CD4-positive, alpha-beta memory T cell (primary cell): ENCODE measurements around the gene SLC27A4. TPM values are rescaled to one million over a fixed set of nuclear protein-coding genes. Genes with fewer than 3 reads are reported as not detected.

Experiments used
- CTCF ChIA-PET: fragments of 350-600 bp; sonication (Branson Sonifier 250); formaldehyde crosslinking; loops from one replicate; lab custom pipeline; 2021; ENCODE audit warnings: inconsistent platforms; ENCODE audit not compliant: partially characterized antibody; lab: Charles Lee
- POLR2A ChIA-PET: fragments of 350-600 bp; sonication (Branson Sonifier 250); formaldehyde crosslinking; loops from one replicate; lab custom pipeline; 2021; ENCODE audit not compliant: partially characterized antibody; lab: Charles Lee
- DNase-seq, 5 donors: peaks; one replicate each; pipeline versions ENCODE4 v3.0.0 to v3.0.0-alpha.2; 2020 to 2022; ENCODE audit warnings: mixed read lengths in 1 of 5
- H3K27ac ChIP-seq: one replicate; pipeline ENCODE4 v1.7.0; 2013; ENCODE audit warnings: low read depth, low read length
- H3K27me3 ChIP-seq: 2 replicates; pipeline ENCODE4 v1.7.0; 2013; ENCODE audit warnings: mild to moderate bottlenecking, low read length, moderate library complexity; ENCODE audit not compliant: insufficient read depth
- H3K36me3 ChIP-seq: 2 replicates; pipeline ENCODE4 v1.7.0; 2013; ENCODE audit warnings: mild to moderate bottlenecking, low read length, moderate library complexity; ENCODE audit not compliant: insufficient read depth
- H3K4me1 ChIP-seq: 2 replicates; pipeline ENCODE4 v1.7.0; 2013; ENCODE audit warnings: mild to moderate bottlenecking, low read length, moderate library complexity; ENCODE audit not compliant: insufficient read depth
- H3K4me3 ChIP-seq, 2 donors: one replicate each; pipeline ENCODE4 v1.7.0; 2013; ENCODE audit warnings: low read length in 2 of 2, mild to moderate bottlenecking in 1 of 2
- H3K9me3 ChIP-seq, 2 donors: one replicate each; pipeline ENCODE4 v1.7.0; 2013; ENCODE audit warnings: low read length in 2 of 2, control low read depth in 1 of 2; ENCODE audit not compliant: control insufficient read depth in 1 of 2
- H3K27ac Mint-ChIP-seq, 7 donors: one replicate each; pipeline ENCODE4 v1.8.0; 2020 to 2021; ENCODE audit warnings: mixed read lengths in 7 of 7, mild to moderate bottlenecking in 6 of 7, inconsistent platforms in 3 of 7, moderate library complexity in 3 of 7
- H3K27me3 Mint-ChIP-seq, 2 donors: one replicate each; pipeline ENCODE4 v1.8.0; 2020 to 2021; ENCODE audit warnings: mixed read lengths in 2 of 2
- H3K36me3 Mint-ChIP-seq, 2 donors: one replicate each; pipeline ENCODE4 v1.8.0; 2020 to 2021; ENCODE audit warnings: mixed read lengths in 2 of 2, inconsistent platforms in 1 of 2, mild to moderate bottlenecking in 1 of 2
- H3K4me1 Mint-ChIP-seq, 4 donors: one replicate each; pipeline ENCODE4 v1.8.0; 2020 to 2021; ENCODE audit warnings: mixed read lengths in 4 of 4, mild to moderate bottlenecking in 1 of 4
- H3K4me3 Mint-ChIP-seq, 8 donors: one replicate each; pipeline ENCODE4 v1.8.0; 2020 to 2021; ENCODE audit warnings: mixed read lengths in 8 of 8, mild to moderate bottlenecking in 7 of 8, moderate library complexity in 6 of 8, inconsistent platforms in 3 of 8
- H3K9me3 Mint-ChIP-seq, 8 donors: one replicate each; pipeline ENCODE4 v1.8.0; 2020 to 2021; ENCODE audit warnings: mixed read lengths in 8 of 8, mild to moderate bottlenecking in 5 of 8, inconsistent platforms in 3 of 8, moderate library complexity in 1 of 8
- intact Hi-C: fragments of 100-400 bp; cut with micrococcal nuclease; formaldehyde crosslinking; loops from one replicate; pipeline ENCODE4 v1.15.1; 2023
- polyA plus RNA-seq, 2 donors: library from polyadenylated mRNA; unstranded; fragments of 300-500 nt; fragmentation: Illumina TruSeq; gene quantifications; one replicate each; pipeline ENCODE4 v1.2.3, GENCODE V29; 2021
- total RNA-seq, 2 experiments: library from RNA; stranded (reverse); gene quantifications; one replicate each; pipeline ENCODE4 v1.2.3, GENCODE V29; 2021

SLC27A4 gene
- total and polyA plus RNA-seq, 4 experiments from 2014 or later, result 5.4 to 16.3 (median 11.3) TPM

DNA sequence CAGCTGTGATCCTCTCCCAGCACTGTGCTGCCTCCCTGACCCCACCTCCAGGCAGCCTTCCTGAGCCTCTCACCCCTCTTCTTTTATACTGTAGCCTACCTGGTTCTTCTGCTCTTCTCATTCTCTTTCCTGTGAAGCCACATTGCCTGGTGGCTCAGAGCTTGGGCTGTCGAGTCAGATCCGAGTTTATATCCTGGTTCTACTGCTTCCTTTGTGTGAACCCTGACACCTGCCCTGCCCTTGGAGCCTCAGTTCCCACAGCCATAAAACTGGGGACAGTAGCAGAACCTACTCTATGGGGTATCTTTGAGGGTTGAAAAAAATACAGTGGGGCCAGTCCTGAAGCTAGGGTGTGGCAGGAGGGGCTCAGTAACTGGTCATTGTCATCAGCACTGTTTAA is 8.8 kb downstream of the SLC27A4 start:
- POLR2A ChIA-PET, result no interaction called here
- H3K27ac ChIP-seq, result no peak overlapping the region
- Mint-ChIP-seq H3K4me3 (no peak overlapping the region), H3K27ac (peak overlapping the region in 4 of 7 donors; percentile 15 to 70 (median 42)), H3K4me1 (no peaks in the 10 kb centered on the region), H3K36me3 (peaks cover 18 to 43% of the 10 kb centered on the region in 2 donors), H3K27me3 (no peaks in the 10 kb centered on the region), H3K9me3 (no peaks in the 10 kb centered on the region)
- H3K9me3 ChIP-seq, result no peaks in the 10 kb centered on the region
- H3K27me3 ChIP-seq, result no peaks in the 10 kb centered on the region
- CTCF ChIA-PET, result interaction anchor here (1.0 to 1.5 kb wide), 3 partner anchors 10 to 90 kb away, joined by 3 to 6 read pairs (median 3); no protein-coding TSS in a partner anchor
- intact Hi-C loops, result no loop called here
- no peak for DNase-seq
- no peaks in the 10 kb centered on the region for H3K4me1 ChIP-seq
- H3K4me3 ChIP-seq, result no peak overlapping the region
- peaks cover 43% of the 10 kb centered on the region for H3K36me3 ChIP-seq

- Histone ChIP-seq H3K9me3 (no peaks in the 10 kb centered on the region), H3K4me1 (no peaks in the 10 kb centered on the region), H3K27ac (no peak overlapping the region), H3K36me3 (peaks cover 39% of the 10 kb centered on the region), H3K4me3 (no peak overlapping the region), H3K27me3 (no peaks in the 10 kb centered on the region)
- Mint-ChIP-seq H3K36me3 (peaks cover 19 to 43% of the 10 kb centered on the region in 2 donors), H3K9me3 (no peaks in the 10 kb centered on the region), H3K4me1 (no peaks in the 10 kb centered on the region), H3K27me3 (no peaks in the 10 kb centered on the region), H3K27ac (no peak overlapping the region), H3K4me3 (no peak overlapping the region)
- POLR2A ChIA-PET, result no interaction called here
- DNase-seq, result no peak
- intact Hi-C loops, result no loop called here
- CTCF ChIA-PET, result interaction anchor here (1.0 to 1.5 kb wide), 3 partner anchors 9 to 89 kb away, joined by 3 to 6 read pairs (median 3); no protein-coding TSS in a partner anchor
Observed at GRCh38 chr9:128349772-128350171, 9.4 kb downstream of the SLC27A4 start.

DNA sequence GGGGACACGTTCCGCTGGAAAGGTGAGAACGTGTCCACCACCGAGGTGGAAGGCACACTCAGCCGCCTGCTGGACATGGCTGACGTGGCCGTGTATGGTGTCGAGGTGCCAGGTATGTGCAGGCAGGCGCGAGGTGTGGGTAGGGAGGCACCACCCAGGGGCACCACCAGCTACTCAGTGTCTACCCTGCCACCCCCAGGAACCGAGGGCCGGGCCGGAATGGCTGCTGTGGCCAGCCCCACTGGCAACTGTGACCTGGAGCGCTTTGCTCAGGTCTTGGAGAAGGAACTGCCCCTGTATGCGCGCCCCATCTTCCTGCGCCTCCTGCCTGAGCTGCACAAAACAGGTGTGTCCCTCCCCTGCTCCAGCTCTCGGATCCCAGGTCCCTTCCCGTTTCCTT is 15.1 kb downstream of the SLC27A4 start:
- H3K27ac ChIP-seq, result no peak overlapping the region
- POLR2A ChIA-PET, result no interaction called here
- peaks cover 15% of the 10 kb centered on the region for H3K36me3 ChIP-seq
- no peak for DNase-seq
- Mint-ChIP-seq H3K9me3 (no peaks in the 10 kb centered on the region), H3K36me3 (peaks cover 16 to 18% of the 10 kb centered on the region in 2 donors), H3K4me1 (no peaks in the 10 kb centered on the region), H3K27ac (no peak overlapping the region), H3K27me3 (no peaks in the 10 kb centered on the region), H3K4me3 (no peak overlapping the region)
- no peaks in the 10 kb centered on the region for H3K27me3 ChIP-seq
- intact Hi-C loops, result no loop called here
- no peaks in the 10 kb centered on the region for H3K9me3 ChIP-seq
- no peak overlapping the region for H3K4me3 ChIP-seq
- H3K4me1 ChIP-seq, result no peaks in the 10 kb centered on the region
- CTCF ChIA-PET, result no interaction called here

DNA sequence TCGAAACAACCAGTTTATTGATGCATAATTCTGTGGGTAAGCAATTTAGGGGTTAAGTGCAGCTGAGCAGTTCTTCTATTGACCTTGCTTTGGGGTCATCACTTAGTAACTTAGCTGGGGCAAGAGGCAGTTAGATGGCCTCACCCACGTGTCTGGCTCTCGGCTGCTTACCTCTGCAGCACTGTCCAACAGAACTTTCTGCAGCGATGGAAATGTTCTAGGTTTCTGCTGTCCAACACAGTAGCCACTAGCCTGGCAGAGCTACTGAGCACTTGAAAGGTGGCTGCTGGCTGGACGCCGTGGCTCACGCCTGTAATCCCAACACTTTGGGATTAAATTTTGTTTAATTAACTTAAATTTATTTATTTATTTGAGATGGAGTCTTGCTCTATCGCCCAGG is 17.8 kb downstream of the SLC27A4 start:
- Histone ChIP-seq H3K27ac (no peak overlapping the region), H3K4me1 (peaks cover 12% of the 10 kb centered on the region), H3K27me3 (no peaks in the 10 kb centered on the region), H3K36me3 (peaks cover 11% of the 10 kb centered on the region), H3K4me3 (no peak overlapping the region), H3K9me3 (no peaks in the 10 kb centered on the region)
- CTCF ChIA-PET, result no interaction called here
- DNase-seq, result no peak
- intact Hi-C loops, result no loop called here
- H3K9me3 Mint-ChIP-seq, result no peaks in the 10 kb centered on the region
- POLR2A ChIA-PET, result interaction anchor here (1.0 kb wide), 1 partner anchor 13 kb away, joined by 4 read pairs; the partner anchor contains the start of gene URM1
- no peak overlapping the region for H3K27ac Mint-ChIP-seq
- peaks cover 10 to 11% of the 10 kb centered on the region in 2 donors for H3K36me3 Mint-ChIP-seq
- H3K27me3 Mint-ChIP-seq, result no peaks in the 10 kb centered on the region
- H3K4me3 Mint-ChIP-seq, result no peak overlapping the region
- peaks cover 0 to 14% (median 8%) of the 10 kb centered on the region in 4 donors for H3K4me1 Mint-ChIP-seq

DNA sequence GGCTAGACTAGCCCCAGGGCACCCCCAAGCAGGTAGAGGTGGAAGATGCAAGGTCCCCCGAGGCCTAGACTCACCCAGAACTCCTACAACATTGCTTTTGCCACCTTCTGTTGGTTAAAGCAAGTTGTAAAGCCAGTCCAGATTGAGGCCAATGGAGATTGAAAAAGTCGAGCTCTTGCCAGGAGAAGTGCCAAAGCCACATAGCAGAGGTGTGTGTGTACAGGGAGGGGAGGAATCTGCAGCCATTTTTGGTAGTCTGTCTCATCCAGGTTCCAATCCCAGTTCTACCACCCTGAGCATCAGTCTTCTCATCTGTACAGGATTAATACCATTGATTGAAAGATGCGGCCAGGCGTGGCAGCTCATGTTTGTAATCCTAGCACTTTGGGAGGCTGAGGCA is 18.5 kb downstream of the SLC27A4 start:
- H3K36me3 Mint-ChIP-seq, result peaks cover 9 to 11% of the 10 kb centered on the region in 2 donors
- CTCF ChIA-PET, result interaction anchor here (1.2 kb wide), 1 partner anchor 9 kb away, joined by 3 read pairs; no protein-coding TSS in a partner anchor

GRCh38 chr9:128360826-128361225 is 20.5 kb downstream of the SLC27A4 start:
- H3K36me3 ChIP-seq, result peaks cover under 1% of the 10 kb centered on the region
- H3K27ac Mint-ChIP-seq, result peak overlapping the region in 3 of 7 donors; percentile 46 to 86 (median 68)
- ChIA-PET CTCF (interaction anchor here (0.5 to 3.4 kb wide), 6 partner anchors 10 to 384 kb away, joined by 3 to 54 read pairs (median 8); partner anchors contain the start of gene URM1), POLR2A (interaction anchor here (3.2 kb wide), 1 partner anchor 10 kb away, joined by 41 read pairs; the partner anchor contains the start of gene URM1)
- no peaks in the 10 kb centered on the region for H3K9me3 ChIP-seq
- no peak for DNase-seq
- no peaks in the 10 kb centered on the region for H3K27me3 ChIP-seq
- peaks cover 19% of the 10 kb centered on the region for H3K4me1 ChIP-seq
- no peaks in the 10 kb centered on the region for H3K27me3 Mint-ChIP-seq
- H3K4me3 Mint-ChIP-seq, result no peak overlapping the region
- no peak overlapping the region for H3K27ac ChIP-seq
- no peaks in the 10 kb centered on the region for H3K9me3 Mint-ChIP-seq
- H3K4me1 Mint-ChIP-seq, result peaks cover 2 to 18% (median 8%) of the 10 kb centered on the region in 4 donors
- intact Hi-C loops, result loop anchor here (10.0 kb wide), 1 partner anchor 144 kb away; the partner anchor contains the start of gene GLE1
- H3K4me3 ChIP-seq, result no peak overlapping the region
- peaks cover 4% of the 10 kb centered on the region in 2 donors for H3K36me3 Mint-ChIP-seq

More for the DNA sequence above, 18.5 kb downstream of the SLC27A4 start:
- no peak overlapping the region for H3K27ac Mint-ChIP-seq
- Histone ChIP-seq H3K4me3 (no peak overlapping the region), H3K9me3 (no peaks in the 10 kb centered on the region), H3K4me1 (peaks cover 12% of the 10 kb centered on the region), H3K36me3 (peaks cover 11% of the 10 kb centered on the region), H3K27ac (no peak overlapping the region), H3K27me3 (no peaks in the 10 kb centered on the region)
- DNase-seq, result no peak
- intact Hi-C loops, result no loop called here
- POLR2A ChIA-PET, result interaction anchor here (1.0 kb wide), 1 partner anchor 12 kb away, joined by 4 read pairs; the partner anchor contains the start of gene URM1
- no peak overlapping the region for H3K4me3 Mint-ChIP-seq
- H3K4me1 Mint-ChIP-seq, result peaks cover 2 to 14% (median 8%) of the 10 kb centered on the region in 4 donors
- no peaks in the 10 kb centered on the region for H3K27me3 Mint-ChIP-seq
- no peaks in the 10 kb centered on the region for H3K9me3 Mint-ChIP-seq

DNA sequence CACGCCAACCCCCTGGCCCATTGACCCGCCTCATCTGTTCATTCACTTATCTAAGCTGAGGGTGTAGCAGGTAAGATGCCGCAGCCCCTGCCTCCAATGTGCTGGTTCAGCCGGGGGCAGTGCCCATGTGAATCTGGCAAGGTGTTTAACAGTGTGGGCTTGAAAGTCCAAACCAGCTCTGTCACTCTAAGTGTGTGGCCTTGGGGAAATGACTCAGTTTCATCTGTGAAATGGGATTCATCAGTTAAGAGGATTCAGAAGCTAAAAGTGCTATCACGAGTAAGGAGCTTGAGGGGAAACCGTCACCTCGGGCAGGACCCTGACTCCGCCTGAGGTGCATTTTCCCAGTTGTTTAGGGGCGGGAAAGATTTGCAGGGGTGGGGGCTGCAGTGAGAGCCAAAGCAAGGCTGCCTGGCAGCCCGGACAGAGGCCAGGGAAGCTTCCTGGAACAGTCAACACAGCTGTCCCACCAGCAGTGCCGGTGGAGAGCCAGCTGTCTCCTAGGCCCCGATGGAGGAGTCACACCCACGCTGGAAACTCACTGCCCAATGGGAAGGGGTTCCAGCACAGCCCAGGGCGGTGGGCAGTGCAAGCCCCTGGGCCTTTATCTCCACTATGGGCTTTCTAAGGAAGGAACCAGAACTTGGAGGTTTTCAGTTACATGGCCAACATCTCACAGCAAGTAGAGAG is 21.1 kb downstream of the SLC27A4 start:
- H3K4me3 ChIP-seq, result peak overlapping the region; percentile 47 to 55
- H3K9me3 Mint-ChIP-seq, result no peaks in the 10 kb centered on the region
- H3K27me3 Mint-ChIP-seq, result no peaks in the 10 kb centered on the region
- no peaks in the 10 kb centered on the region for H3K36me3 ChIP-seq
- peaks cover 19% of the 10 kb centered on the region for H3K4me1 ChIP-seq
- no peaks in the 10 kb centered on the region for H3K9me3 ChIP-seq
- H3K27me3 ChIP-seq, result no peaks in the 10 kb centered on the region
- ChIA-PET POLR2A (interaction anchor here (0.7 to 3.2 kb wide), 8 partner anchors 10 to 457 kb away, joined by 3 to 41 read pairs (median 4); partner anchors contain the start of genes CERCAM, COQ4, ENDOG and URM1), CTCF (interaction anchor here (0.6 to 3.4 kb wide), 27 partner anchors 10 to 567 kb away, joined by 3 to 54 read pairs (median 4); partner anchors contain the start of genes GLE1 and URM1)
- H3K4me3 Mint-ChIP-seq, result peak overlapping the region; percentile 42 to 88 (median 85)
- H3K36me3 Mint-ChIP-seq, result no peaks in the 10 kb centered on the region
- peak overlapping the region; percentile 36 for H3K27ac ChIP-seq
- DNase-seq, result no peak
- H3K4me1 Mint-ChIP-seq, result peaks cover 2 to 18% (median 8%) of the 10 kb centered on the region in 4 donors
- intact Hi-C loops, result loop anchor here (10.0 kb wide), 1 partner anchor 143 kb away; the partner anchor contains the start of gene GLE1
- H3K27ac Mint-ChIP-seq, result peak overlapping the region; percentile 62 to 93 (median 81)
